Activated CD8-positive, alpha-beta memory T cell treated with anti-CD3 and anti-CD28 coated beads for 4 hours (primary cell): ENCODE measurements around the gene PRTN3.
A peak's percentile ranks its signal among the peaks of the same experiment; 100 is the strongest.

Source experiments
- DNase-seq, 2 donors: peaks; one replicate each; pipeline ENCODE4 v3.0.0-alpha.2; 2020; ENCODE audit warnings: low read depth in 2 of 2

PRTN3 gene, protein sequence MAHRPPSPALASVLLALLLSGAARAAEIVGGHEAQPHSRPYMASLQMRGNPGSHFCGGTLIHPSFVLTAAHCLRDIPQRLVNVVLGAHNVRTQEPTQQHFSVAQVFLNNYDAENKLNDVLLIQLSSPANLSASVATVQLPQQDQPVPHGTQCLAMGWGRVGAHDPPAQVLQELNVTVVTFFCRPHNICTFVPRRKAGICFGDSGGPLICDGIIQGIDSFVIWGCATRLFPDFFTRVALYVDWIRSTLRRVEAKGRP

DNA sequence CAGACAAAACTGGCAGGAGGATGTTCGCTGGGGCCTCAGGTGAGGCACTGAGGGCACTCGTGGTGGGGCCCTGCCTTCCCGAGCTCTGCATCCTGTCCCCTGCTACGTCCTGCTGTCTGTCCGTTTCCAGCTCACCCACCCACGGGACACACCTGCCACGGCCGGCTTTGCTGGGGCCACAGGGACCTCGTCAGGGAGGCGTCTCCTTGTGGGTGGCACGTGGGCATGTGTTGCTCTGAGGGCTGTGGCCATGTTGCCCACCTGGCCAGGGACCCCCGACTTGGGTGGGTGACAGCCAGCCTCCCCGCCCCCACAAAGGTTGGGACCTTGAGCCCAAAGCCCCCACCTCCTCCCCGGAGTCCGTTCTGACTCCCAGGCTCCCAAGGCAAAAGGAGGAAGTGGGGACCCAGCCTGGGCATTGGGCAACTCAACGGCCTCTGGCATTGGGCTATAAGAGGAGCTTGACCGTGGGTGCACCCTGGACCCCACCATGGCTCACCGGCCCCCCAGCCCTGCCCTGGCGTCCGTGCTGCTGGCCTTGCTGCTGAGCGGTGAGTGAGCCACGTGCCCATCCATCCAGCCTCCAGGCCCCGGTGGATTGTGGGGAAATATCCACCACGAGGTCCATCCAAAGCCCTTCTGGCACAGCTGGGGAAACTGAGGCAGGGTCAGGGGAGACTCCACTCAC lies at the start of gene PRTN3:
Gene PRTN3, plus strand, starts transcription at position 481 of the 688 bp plus-strand sequence. Its CDS starts 10 bp downstream, at position 491.
- no peak for DNase-seq

DNA sequence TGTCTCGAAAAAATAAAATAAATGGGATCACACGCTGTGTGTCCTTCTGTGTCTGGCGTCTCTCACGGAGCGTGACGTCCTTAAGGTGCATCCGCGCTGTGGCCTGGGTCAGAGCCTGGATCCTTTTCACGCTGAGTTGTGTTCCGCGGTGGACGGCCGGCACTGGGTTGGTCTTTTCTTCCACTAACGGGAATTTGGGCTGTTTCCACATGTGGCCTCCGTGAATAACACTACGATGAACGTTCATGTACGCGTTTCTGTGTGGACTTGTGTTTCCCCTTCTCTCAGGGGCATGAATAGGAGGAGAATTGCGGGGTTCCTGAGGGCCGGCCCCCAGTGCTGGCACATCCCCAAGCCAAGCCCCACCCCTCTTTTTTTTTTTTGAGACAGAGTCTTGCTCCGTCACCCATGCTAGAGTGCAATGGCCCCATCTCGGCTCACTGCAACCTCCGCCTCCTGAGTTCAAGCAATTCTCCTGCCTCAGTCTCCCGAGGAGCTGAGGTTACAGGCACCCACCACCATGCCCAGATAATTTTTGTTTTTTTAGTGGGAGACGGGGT lies 49.7 kb upstream of the PRTN3 start:
- DNase-seq = no peak

DNA sequence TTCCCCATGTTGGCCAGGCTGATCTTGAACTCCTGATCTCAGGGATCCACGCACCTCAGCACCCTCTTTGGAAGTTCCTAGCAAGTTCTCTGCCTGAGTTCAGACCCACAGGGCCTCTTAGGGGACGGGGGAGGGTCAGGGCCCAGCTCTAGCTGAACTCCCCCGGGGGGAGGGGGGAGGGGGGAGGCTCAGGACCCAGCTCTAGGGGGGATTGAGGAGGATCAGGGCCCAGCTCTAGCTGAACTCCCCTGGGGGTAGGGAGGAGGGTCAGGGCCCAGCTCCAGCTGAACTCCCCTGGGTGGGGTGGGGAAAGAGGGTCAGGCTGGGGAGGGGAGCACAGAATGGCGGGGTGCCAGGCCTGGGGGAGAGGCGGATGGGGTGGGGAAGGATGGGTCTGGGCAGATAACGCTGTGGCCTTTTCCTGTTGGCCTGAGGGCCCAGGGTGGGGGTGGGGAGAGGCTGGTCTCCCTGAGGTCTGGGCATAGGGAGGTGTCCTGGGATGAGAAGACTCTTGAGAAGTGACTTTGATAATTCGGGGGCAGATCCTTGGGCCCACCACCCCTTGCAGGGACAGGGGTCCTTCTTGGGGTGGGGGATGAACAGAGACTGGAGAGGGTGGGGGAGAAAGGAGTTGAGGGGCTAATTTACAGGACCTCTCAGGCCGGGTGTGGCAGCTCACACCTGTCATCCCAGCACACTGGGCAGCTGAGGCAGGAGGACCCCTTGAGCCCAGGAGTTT lies 49.1 kb upstream of the PRTN3 start:
- DNase-seq = no peak

DNA sequence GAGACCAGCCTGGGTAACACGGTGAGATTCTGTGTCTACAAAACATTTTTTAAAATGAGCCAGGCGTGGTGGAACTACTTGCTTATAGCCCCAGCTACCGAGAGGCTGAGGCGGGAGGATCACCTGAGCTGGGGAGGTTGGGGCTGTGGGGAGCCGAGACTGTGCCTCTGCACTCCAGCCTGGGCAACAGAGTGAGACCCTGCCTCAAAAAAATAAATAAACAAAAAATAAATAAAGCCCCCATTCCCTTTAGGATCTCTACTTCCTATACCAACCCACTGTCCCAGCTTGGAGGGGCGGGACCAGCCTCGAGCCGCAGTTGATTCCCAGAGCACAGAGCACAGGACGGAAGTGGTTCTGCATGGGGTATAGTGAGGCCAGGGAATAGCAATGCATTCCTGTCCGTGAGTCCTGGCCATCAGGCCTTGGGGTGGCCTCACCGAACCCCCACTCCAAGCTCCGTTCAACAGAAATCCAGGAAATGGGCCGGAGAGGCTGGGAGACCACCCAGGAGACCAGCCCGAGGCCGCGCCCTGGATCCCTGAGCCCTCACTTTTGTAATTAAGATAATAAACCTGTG lies 48.4 kb upstream of the PRTN3 start:
- no peak for DNase-seq

DNA sequence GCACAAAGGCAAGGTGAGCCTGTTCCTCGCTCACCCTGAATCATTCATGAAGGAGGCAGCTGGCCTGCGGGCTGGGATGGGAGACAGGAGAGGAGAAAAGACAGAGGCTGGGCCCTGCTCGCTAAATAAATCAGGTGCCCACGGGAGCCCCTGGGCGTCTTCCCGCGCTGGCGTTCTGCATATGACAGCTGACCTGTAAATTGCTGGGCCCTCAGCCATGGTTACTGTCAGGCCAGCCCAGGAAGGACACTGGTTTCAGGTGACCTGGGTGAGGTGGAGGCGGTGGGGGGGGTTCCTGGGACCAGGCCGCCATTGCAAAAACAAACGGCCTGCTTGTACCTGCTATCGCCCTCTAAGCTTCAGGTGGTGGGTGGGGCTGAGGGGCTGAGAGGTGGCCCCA lies 47.0 kb upstream of the PRTN3 start:
- no peak for DNase-seq

DNA sequence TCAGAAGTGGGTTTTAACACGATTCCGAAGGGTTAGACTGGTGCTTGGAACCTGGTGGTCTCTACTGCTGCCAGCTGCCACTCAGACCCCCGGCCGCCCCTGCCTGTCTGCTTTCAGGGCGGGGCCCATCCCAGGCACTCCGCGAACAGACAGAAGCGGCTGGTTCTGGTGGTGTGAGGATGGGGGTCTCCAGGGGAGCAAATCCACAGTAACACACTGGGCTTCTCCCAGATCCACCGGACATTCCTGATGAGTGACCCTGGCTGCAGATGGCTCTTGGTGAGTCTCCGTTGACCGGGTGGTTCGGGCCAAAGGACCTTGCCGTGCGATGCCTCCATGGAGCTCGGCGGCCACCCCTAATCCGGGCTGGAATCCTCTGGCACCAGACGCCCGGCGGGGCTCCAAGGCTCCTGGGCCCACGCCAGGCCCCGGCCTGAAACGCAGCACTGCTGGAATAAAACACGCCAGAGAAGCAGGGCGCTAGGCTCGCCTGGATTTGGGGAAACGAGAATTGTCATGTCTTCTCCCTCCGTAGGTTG lies 45.7 kb upstream of the PRTN3 start:
- DNase-seq = no peak

DNA sequence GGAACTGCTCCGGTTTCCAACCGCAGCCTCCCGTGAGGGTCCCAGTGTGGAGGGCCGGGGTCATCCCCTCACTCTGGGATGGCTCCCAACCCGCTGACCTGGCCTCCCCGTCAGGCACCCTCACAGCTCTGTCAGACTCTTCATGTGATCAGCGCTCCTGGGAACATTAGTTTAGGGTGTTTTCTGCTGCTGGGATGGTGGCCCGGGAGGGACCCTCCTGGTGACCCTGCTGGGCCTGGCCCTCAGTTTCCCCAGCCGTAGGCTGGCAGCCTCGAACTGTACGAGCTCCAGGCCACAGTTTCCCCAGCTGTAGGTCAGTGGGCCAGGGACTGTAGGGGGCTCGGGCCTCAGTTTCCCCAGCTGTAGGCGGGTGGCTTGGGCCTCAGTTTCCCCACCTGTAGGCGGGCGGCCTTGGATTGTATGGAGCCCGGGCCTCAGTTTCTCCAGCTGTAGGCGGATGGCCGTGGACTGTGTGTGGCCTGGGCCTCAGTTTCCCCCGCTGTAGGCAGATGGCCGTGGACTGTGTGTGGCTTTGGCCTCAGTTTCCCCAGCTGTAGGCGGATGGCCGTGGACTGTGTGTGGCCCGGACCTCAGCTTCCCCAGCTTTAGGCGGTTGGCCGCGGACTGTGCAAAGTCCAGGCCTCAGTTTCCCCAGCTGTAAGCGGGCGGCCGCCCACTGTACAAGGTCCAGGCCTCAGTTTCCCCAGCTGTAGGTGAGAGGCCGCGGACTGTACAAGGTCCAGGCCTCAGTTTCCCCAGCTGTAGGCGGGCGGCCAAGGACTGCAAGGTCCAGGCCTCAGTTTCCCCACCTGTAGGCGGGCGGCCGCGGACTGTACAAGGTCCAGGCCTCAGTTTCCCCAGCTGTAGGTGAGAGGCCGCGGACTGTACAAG lies 44.9 kb upstream of the PRTN3 start:
- DNase-seq = no peak

DNA sequence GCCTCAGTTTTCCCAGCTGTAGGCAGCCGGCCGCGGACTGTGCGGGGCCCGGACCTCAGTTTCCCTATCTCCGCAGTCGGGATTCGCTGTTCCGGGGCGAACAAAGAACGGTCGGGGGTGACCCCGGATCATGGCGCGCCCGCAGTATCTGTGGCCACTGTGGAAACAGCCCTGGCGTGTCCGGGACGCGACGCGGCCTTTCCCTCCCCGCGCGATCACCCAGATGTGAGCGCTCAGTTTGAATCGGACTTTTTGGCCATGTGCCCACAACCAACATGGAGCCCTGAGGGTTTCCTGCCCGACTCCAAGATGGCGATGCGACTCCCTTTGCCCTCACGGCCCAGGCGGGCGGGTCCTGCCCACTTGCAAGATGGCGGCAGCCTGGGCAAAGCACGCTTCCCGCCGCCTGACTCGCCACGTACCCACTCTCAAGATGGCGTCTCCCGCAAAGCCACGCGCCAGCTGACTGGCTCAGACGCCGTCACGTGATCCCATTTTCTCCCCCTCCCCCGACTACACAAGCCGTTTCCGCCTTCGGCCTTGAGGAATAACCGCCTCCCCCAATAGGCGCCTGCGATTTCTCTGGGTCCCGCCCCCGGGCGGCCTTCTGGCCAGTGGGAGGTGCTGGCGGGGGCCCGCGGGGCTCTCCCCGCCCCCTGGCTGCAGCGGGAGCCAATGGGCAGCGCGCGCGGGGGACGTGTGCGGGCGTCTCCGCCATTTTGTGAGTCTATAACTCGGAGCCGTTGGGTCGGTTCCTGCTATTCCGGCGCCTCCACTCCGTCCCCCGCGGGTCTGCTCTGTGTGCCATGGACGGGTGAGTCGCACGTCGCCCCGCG lies 43.9 kb upstream of the PRTN3 start, which contains the start of gene PTBP1:
Gene PTBP1, plus strand, starts transcription at position 761 of the 836 bp plus-strand sequence. Its CDS starts 46 bp downstream, at position 807.
- DNase-seq = peak; percentile 99 to 100

DNA sequence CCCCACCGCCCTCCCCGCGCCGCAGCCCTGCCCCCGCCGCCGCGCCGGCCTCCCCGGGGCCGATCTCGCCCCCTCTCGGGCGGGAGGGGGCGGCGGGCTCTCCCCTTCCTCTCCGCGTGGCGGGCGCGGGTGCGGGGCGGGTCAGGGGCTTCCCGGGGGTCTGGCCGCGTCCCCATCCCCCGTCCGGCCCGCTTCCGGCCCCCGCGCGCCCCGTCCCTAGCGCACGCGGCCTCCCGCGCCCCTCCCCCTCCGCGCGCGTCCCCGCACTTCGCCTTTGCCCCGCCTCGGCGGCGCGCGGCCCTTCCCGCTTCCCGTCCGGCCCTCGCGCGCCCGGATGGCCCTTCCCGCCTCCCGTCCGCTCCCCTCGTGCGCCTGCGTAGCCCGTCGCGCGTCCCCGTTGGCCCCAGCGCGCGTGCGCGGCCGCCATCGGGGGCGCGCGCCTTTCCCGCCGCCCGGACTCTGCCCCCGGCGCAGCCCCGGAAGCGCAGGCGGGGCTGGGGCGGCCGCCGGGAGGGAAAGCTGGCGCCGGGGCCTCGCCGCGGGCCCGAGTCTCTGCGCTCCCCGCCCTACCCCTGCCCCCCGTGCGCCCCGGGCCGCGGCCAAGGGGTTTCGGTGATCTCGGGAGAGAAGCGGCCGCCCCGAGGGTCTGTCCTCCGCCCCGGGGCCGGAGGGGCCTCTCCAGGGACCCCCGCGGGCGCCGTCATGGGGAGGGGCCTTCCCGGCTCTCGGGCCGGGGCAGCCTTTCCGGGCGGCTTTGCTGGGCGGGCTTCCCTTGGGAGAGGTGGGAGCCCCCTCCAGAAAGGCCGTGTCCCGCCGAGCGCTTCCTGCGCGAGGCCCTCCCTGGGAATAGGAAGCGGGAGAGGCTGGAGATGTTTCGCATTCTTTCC lies 43.0 kb upstream of the PRTN3 start:
- peak; percentile 68 to 70 for DNase-seq

DNA sequence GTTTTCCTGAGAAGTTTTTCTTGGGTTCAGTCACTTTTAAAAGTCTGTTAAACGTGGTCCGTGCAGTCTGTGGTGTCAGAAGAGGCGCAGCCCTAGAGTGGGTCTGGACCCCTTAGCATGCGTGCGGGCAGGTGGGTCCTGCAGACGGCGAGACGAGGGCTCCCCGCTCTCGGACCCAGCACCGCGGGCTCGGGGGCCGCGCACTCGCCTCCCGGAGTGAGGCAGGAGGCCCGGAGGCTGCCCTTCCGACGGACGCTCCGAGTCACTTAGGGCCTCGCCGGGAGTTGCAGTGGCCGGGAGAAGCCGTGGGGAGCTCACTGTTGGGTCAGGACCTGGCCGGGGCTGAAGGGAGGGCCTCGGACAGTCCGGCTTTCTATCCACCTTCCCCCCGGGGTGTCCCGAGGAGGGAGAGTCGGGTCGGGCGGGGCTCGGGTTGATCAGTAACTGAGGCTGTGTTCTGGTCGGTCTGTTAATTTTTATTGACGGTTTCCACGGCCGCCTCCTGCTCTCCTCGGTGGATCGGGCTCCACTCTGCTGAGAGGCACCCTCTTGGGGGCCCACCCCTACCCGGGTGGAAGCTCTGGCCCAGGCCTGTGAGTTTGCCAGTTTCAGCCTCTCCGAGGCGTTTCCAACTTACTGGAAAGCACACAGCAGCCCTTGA lies 42.3 kb upstream of the PRTN3 start:
- no peak for DNase-seq

DNA sequence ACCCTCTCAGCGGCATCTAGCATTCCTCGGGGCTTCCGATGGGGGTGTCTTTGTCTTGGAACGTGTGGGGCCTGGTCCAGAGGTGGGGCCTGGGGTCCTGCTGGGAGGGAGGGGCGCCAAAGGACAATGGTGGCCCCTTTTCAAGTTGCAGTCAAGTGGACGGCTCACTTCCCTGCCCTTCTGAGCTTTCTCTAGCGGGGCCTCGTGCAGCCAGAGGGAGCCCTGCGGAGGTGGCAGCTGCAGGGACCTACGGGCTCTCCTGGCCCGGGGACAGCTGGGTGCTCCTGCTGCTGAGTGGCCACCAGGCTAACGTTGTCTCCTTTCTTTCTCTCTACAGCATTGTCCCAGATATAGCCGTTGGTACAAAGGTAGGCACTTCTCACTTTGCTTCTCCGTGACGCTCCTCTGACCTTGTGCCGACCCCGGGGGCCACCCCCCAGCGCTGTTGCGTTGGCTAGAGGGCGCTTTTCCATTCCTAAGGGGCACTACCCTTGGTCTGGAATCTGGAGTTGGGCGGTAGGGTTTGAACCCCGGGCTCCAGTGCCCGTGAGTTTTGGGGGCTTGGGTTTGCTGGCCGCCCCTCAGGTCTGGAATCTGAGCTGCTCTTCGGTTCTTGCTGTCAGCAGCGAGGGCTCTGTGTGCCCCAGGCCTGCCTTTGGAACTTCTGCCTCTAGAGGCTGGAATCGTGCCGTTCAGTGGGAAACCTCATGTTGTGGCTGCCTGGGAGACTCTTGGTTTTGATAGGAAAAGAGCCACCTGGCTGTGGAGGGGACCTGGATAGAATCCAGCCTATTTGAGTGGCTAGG lies 41.5 kb upstream of the PRTN3 start:
- DNase-seq = no peak

DNA sequence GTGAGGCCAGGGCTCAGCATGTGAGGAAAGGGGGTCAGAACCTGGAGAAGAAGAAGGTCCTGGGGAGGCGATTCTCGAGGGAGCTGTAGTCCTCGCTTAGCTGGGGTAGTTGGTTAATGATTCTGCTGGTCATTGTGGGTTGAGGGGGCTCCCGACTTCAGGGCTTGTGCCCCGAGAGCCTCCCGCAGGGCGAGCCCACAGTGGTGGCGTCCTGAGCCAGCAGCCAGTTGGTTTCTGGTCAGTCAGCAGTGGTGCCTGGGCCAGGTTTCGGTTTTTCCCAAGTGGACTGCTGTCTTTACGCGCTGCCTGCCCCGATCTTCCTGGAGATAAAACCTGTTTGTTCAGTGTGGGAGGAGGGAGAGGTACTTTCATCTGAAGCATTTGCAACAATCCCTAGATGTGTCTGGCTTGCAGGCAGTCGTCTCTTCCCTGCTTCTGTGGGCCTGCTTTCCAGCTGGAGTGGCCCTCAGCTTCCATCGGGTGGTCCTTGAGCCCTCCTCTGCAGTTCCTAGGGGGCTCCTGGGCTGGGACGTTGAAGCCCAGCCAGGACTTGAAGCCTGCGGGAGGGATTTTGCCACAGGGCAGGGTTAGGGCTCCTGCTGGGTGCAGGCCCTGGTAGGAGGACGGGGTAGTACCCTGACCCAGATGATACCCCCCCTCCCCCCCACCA lies 40.3 kb upstream of the PRTN3 start:
- DNase-seq = no peak

DNA sequence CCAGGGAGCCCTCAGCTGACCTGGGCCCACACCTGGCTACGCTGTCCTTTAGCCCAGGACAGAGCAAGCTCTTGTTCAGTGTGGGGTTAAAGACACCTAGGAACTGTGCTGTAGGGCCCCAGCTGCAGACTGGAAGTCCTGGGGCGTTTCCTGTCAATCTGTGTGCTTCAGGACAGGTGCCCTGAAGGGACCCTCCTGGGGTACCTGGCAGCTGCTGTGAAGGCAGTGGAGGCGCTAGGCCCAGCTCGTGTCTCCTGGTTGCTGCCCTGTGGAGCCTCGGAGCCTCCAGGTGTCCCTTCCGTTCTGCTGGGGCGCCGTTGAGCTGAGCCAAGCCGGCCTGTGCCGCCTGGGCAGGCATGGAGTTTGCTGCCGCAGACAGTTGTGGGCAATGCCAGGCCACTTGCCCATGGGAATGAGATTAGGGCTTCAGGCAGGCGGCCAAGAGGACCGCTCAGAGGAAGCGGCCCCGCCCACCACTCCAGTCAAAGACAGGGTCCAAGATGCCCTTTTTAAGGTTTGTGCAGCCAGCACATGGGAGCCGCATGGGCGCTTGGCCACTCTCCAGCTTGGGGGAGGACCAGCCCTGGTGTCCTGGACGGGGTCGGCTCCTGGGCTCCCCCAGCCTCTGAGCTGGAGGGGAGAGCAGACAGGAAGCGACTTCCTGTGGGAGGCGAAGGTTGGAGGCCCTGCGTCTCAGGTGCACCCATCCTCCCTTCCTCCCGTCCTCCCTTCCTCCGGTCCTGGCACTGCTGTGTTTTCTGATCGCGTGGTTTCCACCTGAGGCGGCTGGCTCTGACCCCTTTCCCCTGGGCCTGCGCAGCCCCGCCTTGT lies 39.6 kb upstream of the PRTN3 start:
- DNase-seq = no peak

DNA sequence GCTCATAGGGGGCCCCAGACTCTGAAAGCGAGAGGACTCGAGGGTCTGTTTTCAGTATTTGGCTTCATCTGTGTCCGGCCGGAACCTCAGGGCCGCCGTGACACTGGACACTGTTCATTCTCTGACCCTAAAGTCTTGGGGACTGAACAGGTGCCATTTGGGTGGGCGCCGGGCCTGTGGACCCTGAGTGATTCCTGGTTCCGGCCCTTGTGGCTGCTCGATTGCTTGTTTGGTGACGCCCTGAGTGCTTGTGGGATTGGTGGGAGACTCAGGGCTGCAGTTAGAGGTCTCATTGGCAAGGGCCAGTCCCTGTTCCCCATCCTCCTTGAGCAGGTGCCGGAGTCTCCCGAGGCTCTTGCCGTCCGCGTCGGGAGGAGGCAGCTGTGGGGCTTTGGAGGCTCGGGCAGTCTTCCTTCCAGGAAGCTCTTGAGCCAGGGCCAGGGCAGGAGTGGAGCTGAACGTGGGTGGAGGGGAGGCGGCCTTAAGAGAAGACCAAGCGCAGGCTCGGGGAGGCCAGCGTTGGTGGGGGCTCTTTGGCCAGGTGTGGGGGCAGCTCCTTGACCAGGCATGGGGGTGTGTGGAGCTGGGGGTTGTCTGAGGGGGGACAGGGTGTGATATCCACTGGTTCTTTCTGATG lies 38.8 kb upstream of the PRTN3 start:
- no peak for DNase-seq

DNA sequence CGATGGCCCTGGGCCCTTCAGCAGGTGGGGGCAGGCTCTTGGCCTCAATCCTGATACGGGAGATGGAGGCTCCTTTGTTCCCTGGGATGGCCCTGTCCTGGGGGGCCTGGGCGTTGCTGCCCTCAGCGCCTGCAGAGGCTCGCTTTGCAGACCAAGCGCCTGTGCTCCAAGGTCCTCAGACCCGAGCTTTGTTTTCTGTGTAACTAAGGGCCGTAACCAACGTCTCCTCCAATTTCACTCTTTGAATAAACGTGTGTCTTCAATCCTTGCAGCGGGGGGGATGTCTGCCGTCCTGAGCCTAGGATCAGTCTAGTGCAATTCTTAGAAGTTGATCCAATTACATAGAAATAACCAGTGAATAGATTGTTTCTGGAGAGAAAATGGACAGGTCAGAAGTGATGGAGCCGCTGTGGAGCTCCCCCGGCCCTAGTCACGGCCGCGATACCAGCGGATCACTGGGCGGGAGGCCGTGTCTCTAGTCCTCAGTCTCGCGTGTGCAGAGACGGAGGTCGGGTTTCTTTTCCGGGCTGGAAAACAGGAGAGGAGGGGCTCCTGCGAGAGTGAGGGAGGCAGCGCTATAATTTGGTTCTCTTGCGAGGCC lies 38.2 kb upstream of the PRTN3 start:
- DNase-seq = no peak
